Chondrocyte (in vitro differentiated cells): ENCODE data around the gene MYOCOS. TPM values are rescaled to one million over a fixed set of nuclear protein-coding genes. Genes with fewer than 3 reads are reported as not detected.

Experiments used
- DNase-seq: peaks from one replicate; pipeline ENCODE4 v3.0.0; 2021; ENCODE audit warnings: mixed read lengths, low spot score
- H3K27ac Mint-ChIP-seq: one replicate; pipeline ENCODE4 v1.8.0; 2021; ENCODE audit warnings: mild to moderate bottlenecking, moderate library complexity, mixed read lengths; ENCODE audit not compliant: unreplicated experiment
- H3K27me3 Mint-ChIP-seq: 2 replicates; pipeline ENCODE4 v1.8.0; 2021; ENCODE audit warnings: low read depth, mixed read lengths
- H3K36me3 Mint-ChIP-seq: 2 replicates; pipeline ENCODE4 v1.8.0; 2021; ENCODE audit warnings: low read depth, mixed read lengths
- H3K4me1 Mint-ChIP-seq: 2 replicates; pipeline ENCODE4 v1.8.0; 2021; ENCODE audit warnings: low read depth, mild to moderate bottlenecking, mixed read lengths
- H3K4me3 Mint-ChIP-seq: one replicate; pipeline ENCODE4 v1.8.0; 2021; ENCODE audit warnings: mild to moderate bottlenecking, moderate library complexity, mixed read lengths; ENCODE audit not compliant: unreplicated experiment
- H3K9me3 Mint-ChIP-seq: 2 replicates; pipeline ENCODE4 v1.8.0; 2021; ENCODE audit warnings: low read depth, mixed read lengths
- CTCF ChIP-seq: fragments of 200-600 bp; sonication (generic); IDR thresholded peaks from 2 replicates; pipeline ENCODE4 v1.5.0; 2021; ENCODE audit warnings: antibody characterized with exemption, mild to moderate bottlenecking, moderate library complexity
- total RNA-seq: library from RNA; stranded (reverse); gene quantifications from 3 replicates; pipeline ENCODE4 v1.2.1, GENCODE V29; 2021

The MYOCOS gene
- total RNA-seq, 1 donor from 2014 or later = 0.12 TPM

- H3K9me3 Mint-ChIP-seq = peaks cover 8% of the 10 kb centered on the region
- TF ChIP-seq CTCF = no peak
- peaks cover 2% of the 10 kb centered on the region for H3K36me3 Mint-ChIP-seq
- no peak overlapping the region for H3K4me3 Mint-ChIP-seq
- no peak overlapping the region for H3K27ac Mint-ChIP-seq
- DNase-seq = no peak
- peaks cover 4% of the 10 kb centered on the region for H3K27me3 Mint-ChIP-seq
- H3K4me1 Mint-ChIP-seq = no peaks in the 10 kb centered on the region
Measured at GRCh38 chr1:171636141-171636540, 14.1 kb downstream of the MYOCOS start.

GRCh38 chr1:171637928-171638576 lies 16.0 kb downstream of the MYOCOS start:
- Mint-ChIP-seq H3K36me3 (no peaks in the 10 kb centered on the region), H3K27me3 (peaks cover 5% of the 10 kb centered on the region), H3K4me3 (no peak overlapping the region), H3K9me3 (no peaks in the 10 kb centered on the region), H3K4me1 (no peaks in the 10 kb centered on the region), H3K27ac (no peak overlapping the region)
- no peak for TF ChIP-seq CTCF
- no peak for DNase-seq

- TF ChIP-seq CTCF = no peak
- peaks cover 2% of the 10 kb centered on the region for H3K27me3 Mint-ChIP-seq
- H3K4me1 Mint-ChIP-seq = peaks cover 5% of the 10 kb centered on the region
- no peaks in the 10 kb centered on the region for H3K9me3 Mint-ChIP-seq
- H3K36me3 Mint-ChIP-seq = no peaks in the 10 kb centered on the region
- no peak overlapping the region for H3K4me3 Mint-ChIP-seq
- no peak overlapping the region for H3K27ac Mint-ChIP-seq
- no peak for DNase-seq
Measured at GRCh38 chr1:171640225-171640624, 18.2 kb downstream of the MYOCOS start.

- no peak for TF ChIP-seq CTCF
- Mint-ChIP-seq H3K4me3 (no peak overlapping the region), H3K27ac (no peak overlapping the region), H3K27me3 (peaks cover 2% of the 10 kb centered on the region), H3K4me1 (peaks cover 5% of the 10 kb centered on the region), H3K36me3 (no peaks in the 10 kb centered on the region), H3K9me3 (no peaks in the 10 kb centered on the region)
- no peak for DNase-seq
Measured at GRCh38 chr1:171641076-171641864, 19.2 kb downstream of the MYOCOS start.

GRCh38 chr1:171642197-171642596 lies 20.2 kb downstream of the MYOCOS start:
- Mint-ChIP-seq H3K4me3 (no peak overlapping the region), H3K4me1 (peaks cover 5% of the 10 kb centered on the region), H3K36me3 (no peaks in the 10 kb centered on the region), H3K9me3 (no peaks in the 10 kb centered on the region), H3K27me3 (peaks cover 2% of the 10 kb centered on the region), H3K27ac (no peak overlapping the region)
- DNase-seq = no peak
- TF ChIP-seq CTCF = no peak
